ES-I3 (cell line): ENCODE data around the gene NETO2.
"Not testable (repeated sequence)": the region's sequence is repeated elsewhere in the genome, so short reads cannot be mapped to it uniquely, and the experiment has no call there.

Experiments used
- H3K36me3 ChIP-seq: 2 replicates; pipeline ENCODE4 v1.6.1; 2013; ENCODE audit warnings: mild to moderate bottlenecking, low read length, control low read depth, moderate library complexity; ENCODE audit not compliant: insufficient read depth
- H3K4me1 ChIP-seq: 2 replicates; pipeline ENCODE4 v1.6.1; 2013; ENCODE audit warnings: mild to moderate bottlenecking, control low read depth, low read length; ENCODE audit not compliant: insufficient read depth
- H3K9ac ChIP-seq: 2 replicates; pipeline ENCODE4 v1.6.1; 2013; ENCODE audit warnings: low read depth, mild to moderate bottlenecking, low read length, moderate library complexity
- H3K9me3 ChIP-seq: 2 replicates; pipeline ENCODE4 v1.6.1; 2013; ENCODE audit warnings: mild to moderate bottlenecking, low read length, moderate library complexity; ENCODE audit not compliant: control insufficient read depth, insufficient read depth

Gene NETO2

DNA sequence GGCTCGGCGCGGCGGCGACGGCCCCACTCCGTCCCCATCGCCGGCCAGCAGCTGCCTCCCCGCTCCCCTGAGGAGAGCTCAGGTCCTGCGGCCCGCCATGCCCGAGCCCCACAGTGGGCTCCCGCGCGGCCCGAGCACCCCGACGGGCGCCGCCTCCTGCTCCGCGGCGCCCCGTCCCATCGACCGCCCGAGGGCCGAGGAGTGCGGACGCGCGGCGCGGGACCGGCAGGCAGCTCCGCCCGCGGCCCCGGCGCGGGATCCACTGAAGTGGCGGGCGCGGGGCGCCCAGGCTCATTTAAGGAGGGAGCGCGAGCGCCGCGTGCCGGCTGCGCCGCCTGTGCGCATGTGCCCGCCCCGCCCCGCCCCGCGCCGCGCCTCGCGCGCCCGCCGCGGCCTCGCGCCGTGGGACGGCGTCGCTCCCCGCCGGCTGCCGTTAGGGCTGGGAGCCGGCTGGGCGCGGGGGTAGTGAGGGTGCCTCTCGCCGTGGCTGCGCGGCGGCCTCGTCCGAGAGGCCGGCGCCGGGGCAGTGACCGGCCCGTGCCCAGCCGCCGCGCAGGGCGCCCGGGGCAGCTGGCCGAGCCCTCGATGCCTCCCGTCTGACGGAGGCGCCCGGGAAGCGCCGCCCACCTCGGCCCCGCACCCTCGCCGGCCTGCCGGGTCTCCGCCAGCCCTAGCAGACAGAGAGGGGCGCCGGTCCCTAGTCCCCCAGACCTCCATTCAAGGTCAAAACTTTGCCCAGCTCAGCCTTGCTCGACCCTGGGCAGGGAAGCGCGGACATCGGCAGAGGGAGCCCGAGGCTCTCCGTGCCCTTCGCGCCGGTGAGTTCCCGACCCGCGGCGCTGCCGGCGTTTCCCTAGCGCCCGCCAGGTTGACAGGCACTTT is at the start of gene NETO2:
Gene NETO2, minus strand, starts transcription at position 269 of the 882 bp plus-strand sequence. CDS start 333 bp downstream, outside the sequence.
- H3K9me3 ChIP-seq = no peaks in the 10 kb centered on the region
- H3K9ac ChIP-seq = peak within 1 kb of the TSS; percentile 69
- no peaks in the 10 kb centered on the region for H3K36me3 ChIP-seq
- peaks cover 4% of the 10 kb centered on the region; the same call in 1 of the 2 replicates for H3K4me1 ChIP-seq

DNA sequence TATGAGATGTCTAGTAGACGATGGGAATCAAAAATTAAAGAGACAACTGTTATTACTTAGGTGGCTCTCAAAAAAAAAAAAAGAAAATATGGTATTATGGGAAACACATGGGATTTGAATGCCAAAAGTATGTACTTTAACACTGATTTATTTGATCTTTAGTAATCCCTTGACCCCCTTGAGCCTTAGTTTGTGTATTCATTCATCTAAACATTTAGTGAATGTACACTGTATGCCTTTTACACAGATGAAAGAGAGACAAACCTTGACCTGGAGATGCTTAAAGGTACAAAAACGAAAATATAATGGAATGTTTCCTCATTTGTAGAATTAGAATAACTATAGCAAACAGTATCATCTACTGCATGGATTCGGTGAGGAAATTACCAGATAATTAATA is 38.6 kb upstream of the NETO2 start:
- no peaks in the 10 kb centered on the region for H3K9me3 ChIP-seq
- H3K36me3 ChIP-seq = no peaks in the 10 kb centered on the region
- H3K4me1 ChIP-seq = no peaks in the 10 kb centered on the region
- H3K9ac ChIP-seq = no peak overlapping the region

DNA sequence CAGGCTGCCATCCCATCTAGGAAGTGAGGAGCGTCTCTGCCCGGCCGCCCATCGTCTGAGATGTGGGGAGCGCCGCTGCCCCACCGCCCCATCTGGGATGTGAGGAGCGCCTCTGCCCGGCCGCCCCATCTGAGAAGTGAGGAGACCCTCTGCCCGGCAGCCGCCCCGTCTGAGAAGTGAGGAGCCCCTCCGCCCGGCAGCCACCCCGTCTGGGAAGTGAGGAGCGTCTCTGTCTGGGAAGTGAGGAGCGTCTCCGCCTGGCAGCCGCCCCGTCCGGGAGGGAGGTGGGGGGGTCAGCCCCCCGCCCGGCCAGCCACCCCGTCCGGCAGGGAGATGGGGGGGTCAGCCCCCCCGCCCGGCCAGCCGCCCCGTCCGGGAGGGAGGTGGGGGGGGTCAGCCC is 37.3 kb upstream of the NETO2 start:
- not testable (repeated sequence) for H3K9ac ChIP-seq, H3K36me3 ChIP-seq, H3K4me1 ChIP-seq, H3K9me3 ChIP-seq

- H3K36me3 ChIP-seq = no peaks in the 10 kb centered on the region
- H3K9ac ChIP-seq = no peak overlapping the region
- no peaks in the 10 kb centered on the region for H3K4me1 ChIP-seq
- no peaks in the 10 kb centered on the region for H3K9me3 ChIP-seq
These were observed 36.3 kb upstream of the NETO2 start for GRCh38 chr16:47180073-47180472.

DNA sequence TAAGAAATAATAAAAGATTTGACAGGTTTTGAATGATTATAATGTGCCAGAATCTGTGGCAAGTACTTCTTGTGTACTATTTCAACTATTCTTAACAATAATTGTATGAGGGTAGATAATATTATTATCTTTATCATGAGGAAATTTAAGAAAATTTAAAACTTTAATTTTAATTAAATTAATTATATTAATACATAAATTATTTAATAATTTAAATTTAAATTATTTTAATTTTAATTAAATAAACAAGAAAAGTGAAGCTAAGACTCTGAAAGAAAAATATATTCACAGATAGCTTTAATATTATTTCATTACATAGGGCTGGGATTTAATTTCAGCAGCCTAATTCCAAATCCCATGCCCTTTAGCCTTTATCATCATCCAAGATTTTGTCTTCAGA is 31.4 kb upstream of the NETO2 start:
- Histone ChIP-seq H3K36me3 (no peaks in the 10 kb centered on the region), H3K9ac (no peak overlapping the region)

GRCh38 chr16:47162670-47163420 is 19.1 kb upstream of the NETO2 start:
- Histone ChIP-seq H3K9ac (no peak overlapping the region), H3K4me1 (no peaks in the 10 kb centered on the region; the same call in 1 of the 2 replicates), H3K36me3 (no peaks in the 10 kb centered on the region), H3K9me3 (no peaks in the 10 kb centered on the region)

More for the DNA sequence above, 31.4 kb upstream of the NETO2 start:
- no peaks in the 10 kb centered on the region for H3K4me1 ChIP-seq
- H3K9me3 ChIP-seq = no peaks in the 10 kb centered on the region

DNA sequence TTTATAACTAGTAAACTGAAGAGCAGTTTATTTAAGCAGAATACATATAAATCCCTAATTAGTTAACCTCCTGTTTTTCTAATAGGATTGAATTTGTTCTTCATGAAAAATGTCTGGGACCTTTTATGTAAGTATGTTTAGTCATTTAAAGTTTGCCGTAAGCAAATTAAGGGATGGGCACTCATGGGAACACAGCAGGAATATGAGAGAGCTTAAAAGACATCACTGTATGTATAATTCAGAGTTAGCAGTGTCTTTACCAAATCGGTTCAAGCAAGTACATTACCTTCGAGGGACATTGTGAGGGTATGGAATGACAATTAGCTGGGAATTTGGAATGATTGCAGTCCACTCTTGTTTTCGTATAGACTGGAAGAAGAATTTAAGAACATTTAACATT is 17.7 kb upstream of the NETO2 start:
- H3K36me3 ChIP-seq = peaks cover 3% of the 10 kb centered on the region; the same call in 1 of the 2 replicates
- H3K4me1 ChIP-seq = no peaks in the 10 kb centered on the region; the same call in 1 of the 2 replicates
- no peak overlapping the region for H3K9ac ChIP-seq
- no peaks in the 10 kb centered on the region for H3K9me3 ChIP-seq

DNA sequence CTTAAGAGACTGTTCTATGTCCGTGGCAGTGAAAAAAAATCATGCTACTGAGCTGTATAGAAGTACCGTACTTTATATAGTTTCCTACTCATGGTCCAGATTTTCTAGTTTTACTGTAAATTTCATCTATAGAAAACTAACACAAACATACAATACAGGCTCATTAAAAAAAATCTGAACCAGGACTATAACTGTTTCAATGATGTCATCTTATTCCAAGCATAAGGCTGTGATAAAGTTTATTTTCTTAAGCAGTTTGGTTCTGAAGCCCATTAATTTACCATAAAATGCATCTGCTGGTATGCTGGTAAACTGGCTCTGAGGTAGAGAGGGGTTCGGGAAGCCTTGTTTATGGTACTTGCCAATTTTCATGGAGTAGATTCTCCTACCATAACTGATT is 16.7 kb upstream of the NETO2 start:
- peaks cover 7% of the 10 kb centered on the region; the same call in 1 of the 2 replicates for H3K36me3 ChIP-seq
- no peaks in the 10 kb centered on the region for H3K9me3 ChIP-seq
- no peaks in the 10 kb centered on the region; the same call in 1 of the 2 replicates for H3K4me1 ChIP-seq
- H3K9ac ChIP-seq = no peak overlapping the region

DNA sequence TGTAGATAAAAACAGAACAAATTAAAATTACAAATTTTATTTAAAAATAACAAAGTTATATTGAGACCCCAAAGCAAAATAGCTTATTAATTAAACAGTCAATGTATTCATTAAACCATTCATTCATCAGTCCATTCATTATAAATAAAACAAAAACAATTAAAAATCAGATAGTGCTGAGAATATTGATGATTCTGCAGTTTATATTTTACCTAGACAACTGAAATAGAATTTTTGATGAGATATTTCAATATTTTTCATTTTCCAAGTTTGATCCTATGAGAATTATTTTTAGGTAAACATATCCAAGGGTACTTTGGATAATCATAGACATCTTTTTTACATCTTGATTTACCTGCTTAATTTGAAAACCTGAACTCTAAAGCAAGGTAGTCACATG is 15.2 kb upstream of the NETO2 start:
- Histone ChIP-seq H3K9me3 (peaks cover 1% of the 10 kb centered on the region; the same call in 1 of the 2 replicates), H3K9ac (no peak overlapping the region), H3K4me1 (no peaks in the 10 kb centered on the region), H3K36me3 (peaks cover 7% of the 10 kb centered on the region; the same call in 1 of the 2 replicates)

DNA sequence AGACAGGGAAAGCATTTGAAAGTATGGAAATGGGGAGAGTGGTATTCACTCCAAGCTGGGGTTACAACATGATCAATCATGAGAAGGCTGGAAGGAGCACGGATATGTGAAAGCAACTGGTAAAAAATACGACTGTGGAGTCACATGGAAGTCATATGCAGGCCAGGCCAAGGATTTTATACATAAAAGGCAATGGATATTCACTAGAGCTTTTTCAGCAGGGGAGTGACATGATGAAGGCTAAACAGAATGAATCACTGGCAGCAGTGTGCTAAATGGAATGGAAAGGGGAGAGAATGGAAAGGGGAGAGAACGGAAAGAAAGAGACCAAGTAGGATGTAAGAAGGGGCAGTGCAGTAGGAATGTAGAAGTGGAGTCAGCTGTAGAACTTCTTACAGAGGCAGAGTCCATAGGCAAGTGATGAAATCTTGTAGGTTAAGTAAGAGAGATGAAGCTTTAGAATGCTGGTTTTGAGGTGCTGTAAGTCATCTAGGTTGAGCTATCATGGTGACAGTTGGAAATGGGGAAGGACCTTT is 13.0 kb upstream of the NETO2 start:
- Histone ChIP-seq H3K9ac (no peak overlapping the region), H3K4me1 (no peaks in the 10 kb centered on the region), H3K9me3 (peaks cover 7% of the 10 kb centered on the region; the same call in 1 of the 2 replicates), H3K36me3 (peaks cover 7% of the 10 kb centered on the region; the same call in 1 of the 2 replicates)

- H3K9ac ChIP-seq, H3K9me3 ChIP-seq, H3K36me3 ChIP-seq, H3K4me1 ChIP-seq: not testable (repeated sequence)
These were observed 8.8 kb upstream of the NETO2 start for GRCh38 chr16:47152501-47152900.

DNA sequence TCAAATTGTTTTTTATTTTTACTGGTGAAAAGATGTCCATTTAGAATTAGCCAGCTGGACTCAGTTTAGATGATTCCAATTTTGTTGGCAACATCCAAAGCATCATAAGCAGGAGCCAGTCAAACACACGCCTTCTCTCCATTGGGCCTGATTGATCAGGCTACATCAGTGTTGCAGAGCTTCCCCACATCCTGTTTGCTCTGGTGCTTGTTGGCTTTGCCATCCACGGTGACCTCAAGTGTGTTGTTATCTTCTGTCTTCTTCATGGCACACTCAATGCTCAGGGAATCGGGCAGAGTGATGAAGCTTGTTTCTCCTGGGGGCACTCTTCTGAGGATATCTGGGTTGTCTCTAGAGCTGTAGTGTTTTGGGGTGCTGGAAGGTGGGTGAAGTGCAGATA is 6.3 kb upstream of the NETO2 start:
- Histone ChIP-seq H3K9ac (no peak overlapping the region), H3K36me3 (no peaks in the 10 kb centered on the region), H3K4me1 (no peaks in the 10 kb centered on the region), H3K9me3 (peaks cover 9% of the 10 kb centered on the region)

DNA sequence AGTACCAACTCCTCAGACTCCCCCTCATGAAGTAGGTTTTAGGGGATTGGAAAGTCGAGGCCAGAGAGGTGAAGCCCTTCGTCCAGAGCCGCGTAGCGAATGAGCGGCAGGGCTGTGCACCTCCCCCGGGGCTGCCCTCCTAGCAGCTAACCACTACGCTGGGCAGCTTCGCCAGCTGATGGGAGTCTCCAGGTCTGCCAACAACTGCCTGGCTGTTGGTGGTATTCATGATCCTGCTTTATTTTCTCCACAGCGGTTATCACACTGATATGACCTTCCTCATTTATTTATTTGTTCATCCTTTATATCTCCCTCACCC is 773 bp upstream of the NETO2 start:
- Histone ChIP-seq H3K9me3 (no peaks in the 10 kb centered on the region), H3K4me1 (peaks cover 4% of the 10 kb centered on the region; the same call in 1 of the 2 replicates), H3K9ac (peak overlapping the region; percentile 69), H3K36me3 (no peaks in the 10 kb centered on the region)

DNA sequence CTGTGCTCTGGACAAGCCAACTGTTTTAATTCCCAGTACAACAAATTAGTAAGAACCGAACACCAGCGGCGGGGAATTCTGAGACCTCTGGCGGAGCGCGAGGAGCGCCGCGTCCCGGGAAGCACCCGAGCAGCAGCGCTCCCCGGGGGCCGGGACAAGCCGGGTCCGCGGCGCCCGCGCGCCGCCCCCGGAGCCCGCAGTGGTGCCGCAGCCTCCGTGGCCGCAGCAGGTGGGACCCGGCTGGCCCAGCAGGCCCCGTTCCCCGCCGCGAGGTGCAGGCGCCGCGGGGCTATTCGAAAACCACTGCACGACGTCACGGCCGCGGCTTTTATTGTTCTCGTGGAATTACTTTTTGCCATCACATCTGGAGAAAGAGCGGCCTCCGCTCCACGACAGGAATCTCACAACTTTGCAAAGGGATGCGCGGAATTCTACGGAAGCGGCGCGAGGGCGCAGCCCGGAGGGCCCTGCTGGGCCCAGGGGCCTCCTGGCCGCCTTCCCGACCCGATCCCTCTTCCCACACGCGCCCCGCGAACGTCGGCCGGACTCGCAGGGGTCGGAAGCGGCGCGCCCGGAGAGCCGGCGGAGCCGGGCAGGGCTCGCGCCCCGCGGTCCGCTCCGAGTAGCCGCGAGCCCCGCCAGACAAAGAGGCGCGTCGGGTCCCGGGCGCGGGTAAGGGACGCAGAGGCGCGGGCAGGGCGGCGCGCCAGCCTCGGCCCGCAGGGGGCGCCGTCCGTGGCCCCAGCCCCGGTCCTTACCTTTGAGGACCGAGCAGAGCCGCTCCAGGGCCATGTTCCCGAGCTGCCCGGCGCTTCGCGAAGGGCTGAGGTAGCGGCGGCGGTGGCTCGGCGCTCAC is 696 bp downstream of the NETO2 start:
- peak overlapping the region; percentile 69 for H3K9ac ChIP-seq
- no peaks in the 10 kb centered on the region for H3K9me3 ChIP-seq
- peaks cover 4% of the 10 kb centered on the region; the same call in 1 of the 2 replicates for H3K4me1 ChIP-seq

More for the DNA sequence above, 696 bp downstream of the NETO2 start:
- no peaks in the 10 kb centered on the region for H3K36me3 ChIP-seq
